ENCODE data around the gene COPZ1. TPM values are rescaled to one million over a fixed set of nuclear protein-coding genes. Genes with fewer than 3 reads are reported as not detected.
A peak's percentile ranks its signal among the peaks of the same experiment; 100 is the strongest.

Gene COPZ1, protein sequence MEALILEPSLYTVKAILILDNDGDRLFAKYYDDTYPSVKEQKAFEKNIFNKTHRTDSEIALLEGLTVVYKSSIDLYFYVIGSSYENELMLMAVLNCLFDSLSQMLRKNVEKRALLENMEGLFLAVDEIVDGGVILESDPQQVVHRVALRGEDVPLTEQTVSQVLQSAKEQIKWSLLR
- total RNA-seq, result 101 to 119 TPM (median 108 TPM) in 3 replicates
- long read RNA-seq, transcript COPZ1-201 (9 exons, 1,897 nt), result major isoform, 71 of 86 reads
- long read RNA-seq, partial matches to known transcripts, result 7 of 86 reads
- long read RNA-seq, other reads (novel, unspliced or antisense), result 2 of 86 reads

GRCh38 chr12:54324617-54325441, at the start of gene COPZ1:
COPZ1 (plus strand) TSS chr12:54325131; CDS start chr12:54325164, 33 bp downstream.
- TF ChIP-seq, protein P1, sequence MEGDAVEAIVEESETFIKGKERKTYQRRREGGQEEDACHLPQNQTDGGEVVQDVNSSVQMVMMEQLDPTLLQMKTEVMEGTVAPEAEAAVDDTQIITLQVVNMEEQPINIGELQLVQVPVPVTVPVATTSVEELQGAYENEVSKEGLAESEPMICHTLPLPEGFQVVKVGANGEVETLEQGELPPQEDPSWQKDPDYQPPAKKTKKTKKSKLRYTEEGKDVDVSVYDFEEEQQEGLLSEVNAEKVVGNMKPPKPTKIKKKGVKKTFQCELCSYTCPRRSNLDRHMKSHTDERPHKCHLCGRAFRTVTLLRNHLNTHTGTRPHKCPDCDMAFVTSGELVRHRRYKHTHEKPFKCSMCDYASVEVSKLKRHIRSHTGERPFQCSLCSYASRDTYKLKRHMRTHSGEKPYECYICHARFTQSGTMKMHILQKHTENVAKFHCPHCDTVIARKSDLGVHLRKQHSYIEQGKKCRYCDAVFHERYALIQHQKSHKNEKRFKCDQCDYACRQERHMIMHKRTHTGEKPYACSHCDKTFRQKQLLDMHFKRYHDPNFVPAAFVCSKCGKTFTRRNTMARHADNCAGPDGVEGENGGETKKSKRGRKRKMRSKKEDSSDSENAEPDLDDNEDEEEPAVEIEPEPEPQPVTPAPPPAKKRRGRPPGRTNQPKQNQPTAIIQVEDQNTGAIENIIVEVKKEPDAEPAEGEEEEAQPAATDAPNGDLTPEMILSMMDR (IDR thresholded peaks at IDR 0.05), result peak; percentile 91
- DNase-seq (ENCODE audit: low spot score), result peak; percentile 96
- no peaks in the 10 kb centered on the region for H3K27me3 Mint-ChIP-seq (ENCODE audit: low read depth)

DNA sequence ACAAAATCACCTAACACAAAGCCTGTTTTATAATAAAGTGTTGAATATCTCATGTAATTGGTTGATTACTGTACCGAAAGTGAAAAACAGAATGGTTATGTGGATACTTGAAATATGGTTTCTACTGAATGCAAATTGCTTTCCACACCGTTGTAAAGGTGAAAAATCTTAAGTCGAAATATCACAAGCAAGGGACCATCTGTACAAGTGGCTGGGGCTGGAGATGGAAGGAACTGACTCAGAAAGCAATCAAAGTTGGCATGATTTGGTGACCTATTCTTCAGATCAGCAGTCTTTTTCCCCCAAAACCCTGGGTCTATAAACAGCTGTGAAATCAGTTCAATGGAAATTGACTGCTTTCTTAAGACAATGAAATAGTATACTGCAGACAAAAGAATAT, 48.6 kb upstream of the COPZ1 start:
- H3K4me1 Mint-ChIP-seq (ENCODE audit: low read depth), result peaks cover 26% of the 10 kb centered on the region
- no peak overlapping the region for H3K4me3 Mint-ChIP-seq (ENCODE audit: unreplicated experiment)

More at GRCh38 chr12:54324617-54325441, at the start of gene COPZ1:
- Mint-ChIP-seq H3K4me3 (ENCODE audit: unreplicated experiment) (peak within 1 kb of the TSS; percentile 98), H3K27ac (ENCODE audit: unreplicated experiment) (peak within 1 kb of the TSS; percentile 100), H3K36me3 (ENCODE audit: low read depth) (peaks cover 2% of the 10 kb centered on the region), H3K4me1 (ENCODE audit: low read depth) (peaks cover 41% of the 10 kb centered on the region), H3K9me3 (ENCODE audit: low read depth) (no peaks in the 10 kb centered on the region)

DNA sequence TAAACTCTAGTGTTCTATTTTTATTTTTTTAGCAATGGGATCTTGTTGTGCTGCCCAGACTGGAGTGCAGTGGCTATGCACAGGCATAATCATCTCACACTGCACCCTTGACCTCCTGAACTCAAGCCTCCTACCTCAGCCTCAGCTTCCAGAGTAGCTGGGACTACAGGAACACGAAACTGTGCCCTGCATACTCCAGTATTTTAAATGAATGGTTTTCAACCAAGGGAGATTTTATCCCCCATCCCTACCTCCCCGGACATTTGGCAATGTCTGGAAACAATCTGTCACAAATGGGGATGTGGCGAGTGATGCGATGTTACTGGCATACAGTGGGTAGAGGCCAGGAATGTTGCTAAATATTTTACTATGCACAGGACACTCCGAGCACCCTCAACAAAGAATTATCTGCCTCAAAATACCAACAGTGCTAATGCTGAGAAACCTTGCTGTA, 47.1 kb upstream of the COPZ1 start:
- no peaks in the 10 kb centered on the region for H3K9me3 Mint-ChIP-seq (ENCODE audit: low read depth)
- DNase-seq (ENCODE audit: low spot score), result no peak
- no peak overlapping the region for H3K4me3 Mint-ChIP-seq (ENCODE audit: unreplicated experiment)
- H3K4me1 Mint-ChIP-seq (ENCODE audit: low read depth), result peaks cover 40% of the 10 kb centered on the region
- H3K27ac Mint-ChIP-seq (ENCODE audit: unreplicated experiment), result no peak overlapping the region
- TF ChIP-seq, protein P1 (IDR thresholded peaks at IDR 0.05), result no peak
- no peaks in the 10 kb centered on the region for H3K27me3 Mint-ChIP-seq (ENCODE audit: low read depth)
- H3K36me3 Mint-ChIP-seq (ENCODE audit: low read depth), result peaks cover 18% of the 10 kb centered on the region

More for the DNA sequence above, 48.6 kb upstream of the COPZ1 start:
- no peaks in the 10 kb centered on the region for H3K9me3 Mint-ChIP-seq (ENCODE audit: low read depth)
- no peaks in the 10 kb centered on the region for H3K27me3 Mint-ChIP-seq (ENCODE audit: low read depth)
- H3K36me3 Mint-ChIP-seq (ENCODE audit: low read depth), result peaks cover 4% of the 10 kb centered on the region
- TF ChIP-seq, protein P1 (IDR thresholded peaks at IDR 0.05), result no peak
- no peak for DNase-seq (ENCODE audit: low spot score)
- H3K27ac Mint-ChIP-seq (ENCODE audit: unreplicated experiment), result no peak overlapping the region

DNA sequence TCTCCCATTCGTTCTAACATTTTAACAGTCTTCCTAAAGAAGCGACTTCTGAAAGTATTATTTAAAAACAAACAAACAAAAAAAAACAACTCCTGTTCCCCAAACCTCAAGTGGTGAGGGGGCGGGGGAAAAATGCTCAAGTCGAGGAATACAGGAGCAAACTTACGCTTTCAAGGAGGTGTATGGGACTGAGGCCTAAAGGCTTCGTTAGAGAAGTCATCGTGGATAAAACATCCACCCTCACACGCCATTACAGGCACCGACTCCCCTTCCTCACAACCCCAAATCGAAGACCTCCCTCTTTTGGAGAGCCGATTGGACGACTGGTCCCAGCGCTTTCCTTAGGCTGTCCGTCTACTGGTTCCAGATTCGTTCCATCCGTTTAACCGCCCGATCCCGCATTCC, 45.7 kb upstream of the COPZ1 start:
- H3K36me3 Mint-ChIP-seq (ENCODE audit: low read depth), result peaks cover 30% of the 10 kb centered on the region
- TF ChIP-seq, protein P1 (IDR thresholded peaks at IDR 0.05), result no peak
- no peaks in the 10 kb centered on the region for H3K9me3 Mint-ChIP-seq (ENCODE audit: low read depth)
- H3K4me3 Mint-ChIP-seq (ENCODE audit: unreplicated experiment), result no peak overlapping the region
- peaks cover 45% of the 10 kb centered on the region for H3K4me1 Mint-ChIP-seq (ENCODE audit: low read depth)
- DNase-seq (ENCODE audit: low spot score), result no peak
- no peak overlapping the region for H3K27ac Mint-ChIP-seq (ENCODE audit: unreplicated experiment)
- no peaks in the 10 kb centered on the region for H3K27me3 Mint-ChIP-seq (ENCODE audit: low read depth)
